HCT116 (cell line): ENCODE measurements around the gene GATAD1. TPM values are rescaled to one million over a fixed set of nuclear protein-coding genes. Genes with fewer than 3 reads are reported as not detected.

Experiments
- ATAC-seq: fragments of 200-7000 bp; cut with Tn5 transposase; 2 replicates; pipeline ENCODE4 v1.9.1; 2020; ENCODE audit warnings: mild to moderate bottlenecking, moderate library complexity
- BruUV-seq: library from RNA; stranded (reverse); fragments of 400-500 nt; replicated peaks from 2 replicates; lab custom pipeline; 2021; lab: Mats Ljungman, UMichigan
- CTCF ChIA-PET: fragments of 300-600 bp; sonication (Branson Sonifier 250); formaldehyde crosslinking; loops from one replicate; lab custom pipeline; 2021; ENCODE audit warnings: antibody characterized with exemption; lab: Charles Lee
- POLR2A ChIA-PET: fragments of 300-600, 350-600 bp; sonication (Branson Sonifier 250); formaldehyde crosslinking; loops from one replicate; lab custom pipeline; 2021; ENCODE audit warnings: antibody characterized with exemption; lab: Charles Lee
- RAD21 ChIA-PET, 2 experiments: fragments of 300-600 bp; sonication (Branson Sonifier 250); formaldehyde crosslinking; loops; one replicate each; lab custom pipeline; 2023; ENCODE audit warnings: low total read pairs in 2 of 2; ENCODE audit not compliant: uncharacterized antibody in 2 of 2, unreplicated experiment in 2 of 2, low non-redundant PET in 1 of 2; lab: Charles Lee
- DNase-seq: peaks from one replicate; pipeline ENCODE4 v3.0.0-alpha.2; 2010; ENCODE audit warnings: low read depth, low spot score
- H2AFZ ChIP-seq: fragments of 200-600 bp; shearing (Covaris generic), sonication (generic); 2 replicates; pipeline ENCODE4 v1.6.1; 2017; ENCODE audit warnings: low read depth, mixed run types, mixed read lengths, antibody characterized with exemption, low read length; ENCODE audit not compliant: poor library complexity, severe bottlenecking
- H3K27ac ChIP-seq: 2 replicates; pipeline ENCODE4 v1.5.1; 2012; ENCODE audit warnings: low read depth, low read length
- H3K27me3 ChIP-seq: fragments of 200-600 bp; sonication (generic); 2 replicates; pipeline ENCODE4 v1.6.1; 2016; ENCODE audit warnings: mixed run types, low read length, mixed read lengths; ENCODE audit not compliant: insufficient read depth
- H3K36me3 ChIP-seq, 2 experiments: fragments of 200-500 bp in 1 of 2; fragments of 200-600 bp in 1 of 2; sonication (Bioruptor generic) in 1 of 2; sonication (generic) in 1 of 2; 2 replicates each; pipeline versions ENCODE4 v1.5.1 to v1.6.1; 2014 to 2016; ENCODE audit warnings: low read length in 2 of 2, inconsistent platforms in 1 of 2, mixed read lengths in 1 of 2, mixed run types in 1 of 2; ENCODE audit not compliant: insufficient read depth in 2 of 2, control insufficient read depth in 1 of 2
- H3K4me1 ChIP-seq, 2 experiments: fragments of 200-600 bp in 1 of 2; sonication (generic) in 1 of 2; 2 replicates each; pipeline versions ENCODE4 v1.5.1 to v1.6.1; 2012 to 2017; ENCODE audit warnings: low read length in 2 of 2, inconsistent platforms in 1 of 2, mild to moderate bottlenecking in 1 of 2, mixed read lengths in 1 of 2, mixed run types in 1 of 2, moderate library complexity in 1 of 2; ENCODE audit not compliant: insufficient read depth in 2 of 2, control insufficient read depth in 1 of 2
- H3K4me2 ChIP-seq: fragments of 200-600 bp; sonication (generic); 2 replicates; pipeline ENCODE4 v1.6.1; 2017; ENCODE audit warnings: mixed run types, low read length, mixed read lengths
- H3K4me3 ChIP-seq, 2 experiments: fragments of 200-600 bp in 1 of 2; sonication (generic) in 1 of 2; replicated peaks in 1 of 2; 2 replicates each; pipeline ENCODE4 v1.5.1; 2011 to 2016; ENCODE audit warnings: low read length in 2 of 2, control low read depth in 1 of 2, low read depth in 1 of 2, mild to moderate bottlenecking in 1 of 2, mixed read lengths in 1 of 2, mixed run types in 1 of 2
- H3K79me2 ChIP-seq: fragments of 200-600 bp; sonication (generic); 2 replicates; pipeline ENCODE4 v1.6.1; 2017; ENCODE audit warnings: mild to moderate bottlenecking, mixed run types, low read length, moderate library complexity, mixed read lengths; ENCODE audit not compliant: insufficient read depth
- H3K9ac ChIP-seq: fragments of 200-600 bp; sonication (generic); 2 replicates; pipeline ENCODE4 v1.6.1; 2016; ENCODE audit warnings: low read length, mixed read lengths
- H3K9me2 ChIP-seq: fragments of 200-600 bp; sonication (generic), shearing (Covaris generic); 2 replicates; pipeline ENCODE4 v1.6.1; 2017; ENCODE audit warnings: mixed run types, mild to moderate bottlenecking, moderate library complexity; ENCODE audit not compliant: insufficient read depth
- H3K9me3 ChIP-seq, 2 experiments: fragments of 200-500 bp in 1 of 2; fragments of 200-600 bp in 1 of 2; sonication (Bioruptor generic) in 1 of 2; sonication (generic) in 1 of 2; 2 replicates each; pipeline ENCODE4 v1.6.1; 2014 to 2017; ENCODE audit warnings: low read length in 2 of 2, mixed read lengths in 2 of 2, inconsistent platforms in 1 of 2, low read depth in 1 of 2, mild to moderate bottlenecking in 1 of 2, mixed run types in 1 of 2, moderate library complexity in 1 of 2; ENCODE audit not compliant: control insufficient read depth in 1 of 2, insufficient read depth in 1 of 2
- H4K20me1 ChIP-seq: fragments of 200-600 bp; sonication (generic), shearing (Covaris generic); 2 replicates; pipeline ENCODE4 v1.6.1; 2017; ENCODE audit warnings: mixed run types, mild to moderate bottlenecking, moderate library complexity; ENCODE audit not compliant: insufficient read depth
- CBX3 ChIP-seq: IDR thresholded peaks from 2 replicates; pipeline ENCODE4 v1.6.1; 2012; ENCODE audit warnings: low read depth
- CEBPB ChIP-seq: IDR thresholded peaks from 2 replicates; pipeline ENCODE4 v1.6.1; 2012; ENCODE audit warnings: low read depth
- EGR1 ChIP-seq: IDR thresholded peaks from 2 replicates; pipeline ENCODE4 v1.6.1; 2012; ENCODE audit warnings: low read depth
- ELF1 ChIP-seq: IDR thresholded peaks from 2 replicates; pipeline ENCODE4 v1.6.1; 2012; ENCODE audit warnings: low read depth, borderline replicate concordance
- EZH2 ChIP-seq: fragments of 200-600 bp; sonication (generic); IDR thresholded peaks from 2 replicates; pipeline ENCODE4 v1.6.1; 2017; ENCODE audit warnings: antibody characterized with exemption, mixed run types
- EZH2phosphoT487 ChIP-seq: fragments of 200-600 bp; IDR thresholded peaks from 2 replicates; pipeline ENCODE4 v1.6.1; 2018; ENCODE audit warnings: antibody characterized with exemption, borderline replicate concordance
- FOSL1 ChIP-seq: IDR thresholded peaks from 2 replicates; pipeline ENCODE4 v1.6.1; 2012; ENCODE audit warnings: low read depth
- JUND ChIP-seq: IDR thresholded peaks from 2 replicates; pipeline ENCODE4 v1.6.1; 2012
- POLR2AphosphoS5 ChIP-seq: IDR thresholded peaks from 2 replicates; pipeline ENCODE4 v1.6.1; 2011; ENCODE audit warnings: mild to moderate bottlenecking, low read depth, low read length, moderate library complexity
- RAD21 ChIP-seq: IDR thresholded peaks from 2 replicates; pipeline ENCODE4 v1.6.1; 2012; ENCODE audit warnings: low read depth, mild to moderate bottlenecking
- REST ChIP-seq: IDR thresholded peaks from 2 replicates; pipeline ENCODE4 v1.6.1; 2012; ENCODE audit warnings: low read depth
- SIN3A ChIP-seq: IDR thresholded peaks from 2 replicates; pipeline ENCODE4 v1.6.1; 2012; ENCODE audit warnings: low read depth
- SP1 ChIP-seq: IDR thresholded peaks from 2 replicates; pipeline ENCODE4 v1.6.1; 2012; ENCODE audit warnings: low read depth
- SRF ChIP-seq: IDR thresholded peaks from 2 replicates; pipeline ENCODE4 v1.6.1; 2012; ENCODE audit warnings: low read depth
- TCF7L2 ChIP-seq: IDR thresholded peaks from 2 replicates; pipeline ENCODE4 v1.7.0; 2011; ENCODE audit warnings: borderline replicate concordance, inconsistent platforms; ENCODE audit not compliant: insufficient read depth, insufficient read length; ENCODE audit errors: extremely low read depth
- YY1 ChIP-seq: IDR thresholded peaks from 2 replicates; pipeline ENCODE4 v1.6.1; 2011; ENCODE audit warnings: low read length, low read depth, moderate library complexity, mild to moderate bottlenecking; ENCODE audit not compliant: insufficient replicate concordance; ENCODE audit errors: extremely low read depth
- ZFX ChIP-seq: fragments of 450-650 bp; IDR thresholded peaks from 2 replicates; pipeline ENCODE4 v1.6.1; 2017
- ZNF274 ChIP-seq: fragments of 200-500 bp; sonication (Bioruptor generic); IDR thresholded peaks from 2 replicates; pipeline ENCODE4 v1.6.1; 2014; ENCODE audit warnings: mild to moderate bottlenecking, low read depth, low read length, inconsistent platforms
- intact Hi-C: fragments of 100-400 bp; cut with micrococcal nuclease; formaldehyde crosslinking; loops from 2 replicates; pipeline ENCODE4 v1.10.0; 2022
- total RNA-seq: library from RNA; stranded (reverse); gene quantifications from one replicate; pipeline ENCODE4 v1.2.1, GENCODE V29; 2021; ENCODE audit not compliant: unreplicated experiment
- TF ChIP-seq, protein P1 (sequence below): IDR thresholded peaks from 2 replicates; pipeline ENCODE4 v1.6.1; 2012
- TF ChIP-seq, protein P2 (sequence below), 3 experiments: fragments of 200-600 bp in 1 of 3; sonication (generic) in 1 of 3; IDR thresholded peaks in 2 of 3; conservative IDR thresholded peaks in 1 of 3; 2 replicates each; pipeline ENCODE4 v1.5.1; 2012 to 2017; ENCODE audit warnings: low read depth in 2 of 3, low read length in 2 of 3, antibody characterized with exemption in 1 of 3, borderline replicate concordance in 1 of 3, control low read depth in 1 of 3, mild to moderate bottlenecking in 1 of 3, mixed read lengths in 1 of 3, mixed run types in 1 of 3, moderate library complexity in 1 of 3; ENCODE audit not compliant: insufficient read depth in 1 of 3

Gene GATAD1
- total RNA-seq, 1 experiment from 2014 or later = 23.9 TPM

DNA sequence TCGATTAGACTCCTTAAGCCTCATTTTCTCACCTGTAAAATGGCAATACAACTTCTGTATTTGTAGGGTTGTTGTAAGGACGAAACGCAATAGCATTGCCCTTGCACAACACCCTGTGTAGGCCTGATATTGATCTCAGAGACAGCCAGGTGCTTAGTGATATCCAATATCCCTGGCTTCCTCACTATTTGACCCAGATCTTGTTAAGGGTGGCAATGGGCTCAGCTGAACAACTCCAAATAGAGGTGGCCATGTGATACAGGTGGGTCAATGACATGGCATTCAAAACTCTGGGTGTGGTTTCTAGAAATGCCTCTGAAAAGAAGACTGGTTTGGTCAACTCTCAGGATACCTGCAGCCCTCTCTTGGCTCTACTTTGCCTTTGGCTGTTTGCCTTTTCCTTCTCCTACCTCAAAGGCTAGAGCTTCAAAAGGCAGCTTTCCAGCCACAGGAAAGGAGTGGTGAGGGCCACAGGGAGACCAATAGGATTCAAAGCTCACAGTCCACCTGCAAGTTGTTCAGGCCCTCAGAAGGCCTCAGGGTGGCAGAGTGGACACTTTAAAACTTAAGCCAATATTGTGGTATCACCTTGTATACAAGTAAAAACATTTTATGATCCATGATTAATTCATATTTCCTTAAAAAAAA is 14.9 kb upstream of the GATAD1 start:
- no peak overlapping the region for H3K9ac ChIP-seq
- no peaks in the 10 kb centered on the region for H3K4me1 ChIP-seq
- ATAC-seq (no peak), DNase-seq (no peak)
- intact Hi-C loops = no loop called here
- H3K27ac ChIP-seq = no peak overlapping the region
- POLR2A ChIA-PET = no interaction called here
- no TSS peak for BruUV-seq
- no peaks in the 10 kb centered on the region for H3K79me2 ChIP-seq
- H4K20me1 ChIP-seq = no peaks in the 10 kb centered on the region
- CTCF ChIA-PET = interaction anchor here (0.7 kb wide), 1 partner anchor 8 kb away, joined by 4 read pairs; no protein-coding TSS in a partner anchor
- H3K4me3 ChIP-seq = no peak overlapping the region
- no peak overlapping the region for H2AFZ ChIP-seq
- no peaks in the 10 kb centered on the region for H3K36me3 ChIP-seq
- TF ChIP-seq ELF1 (no peak), JUND (no peak), SRF (no peak), YY1 (no peak), EGR1 (no peak), EZH2 (no peak), EZH2phosphoT487 (no peak), POLR2AphosphoS5 (no peak), TCF7L2 (no peak), CEBPB (no peak), SP1 (no peak), ZFX (no peak), CBX3 (no peak), FOSL1 (no peak), ZNF274 (no peak), RAD21 (no peak), SIN3A (no peak), REST (no peak)
- TF ChIP-seq, protein P1, sequence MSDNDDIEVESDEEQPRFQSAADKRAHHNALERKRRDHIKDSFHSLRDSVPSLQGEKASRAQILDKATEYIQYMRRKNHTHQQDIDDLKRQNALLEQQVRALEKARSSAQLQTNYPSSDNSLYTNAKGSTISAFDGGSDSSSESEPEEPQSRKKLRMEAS = no peak
- TF ChIP-seq, protein P2, sequence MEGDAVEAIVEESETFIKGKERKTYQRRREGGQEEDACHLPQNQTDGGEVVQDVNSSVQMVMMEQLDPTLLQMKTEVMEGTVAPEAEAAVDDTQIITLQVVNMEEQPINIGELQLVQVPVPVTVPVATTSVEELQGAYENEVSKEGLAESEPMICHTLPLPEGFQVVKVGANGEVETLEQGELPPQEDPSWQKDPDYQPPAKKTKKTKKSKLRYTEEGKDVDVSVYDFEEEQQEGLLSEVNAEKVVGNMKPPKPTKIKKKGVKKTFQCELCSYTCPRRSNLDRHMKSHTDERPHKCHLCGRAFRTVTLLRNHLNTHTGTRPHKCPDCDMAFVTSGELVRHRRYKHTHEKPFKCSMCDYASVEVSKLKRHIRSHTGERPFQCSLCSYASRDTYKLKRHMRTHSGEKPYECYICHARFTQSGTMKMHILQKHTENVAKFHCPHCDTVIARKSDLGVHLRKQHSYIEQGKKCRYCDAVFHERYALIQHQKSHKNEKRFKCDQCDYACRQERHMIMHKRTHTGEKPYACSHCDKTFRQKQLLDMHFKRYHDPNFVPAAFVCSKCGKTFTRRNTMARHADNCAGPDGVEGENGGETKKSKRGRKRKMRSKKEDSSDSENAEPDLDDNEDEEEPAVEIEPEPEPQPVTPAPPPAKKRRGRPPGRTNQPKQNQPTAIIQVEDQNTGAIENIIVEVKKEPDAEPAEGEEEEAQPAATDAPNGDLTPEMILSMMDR (IDR thresholded peaks at IDR 0.05 in 2 of 3, conservative IDR thresholded peaks at IDR 0.05 in 1 of 3; ENCODE audit: borderline replicate concordance in 1 of 3, insufficient read depth in 1 of 3, low read depth in 2 of 3, low read length in 2 of 3) = no peak
- H3K9me2 ChIP-seq = no peaks in the 10 kb centered on the region
- RAD21 ChIA-PET = no interaction called here
- no peak overlapping the region for H3K4me2 ChIP-seq
- H3K27me3 ChIP-seq = no peaks in the 10 kb centered on the region
- H3K9me3 ChIP-seq = no peaks in the 10 kb centered on the region
